Head of caudate nucleus (tissue), 42 donors: ENCODE measurements around the gene CACNG5.

Experiments
- DNase-seq, 42 donors: peaks; one replicate each; pipeline versions ENCODE4 v3.0.0 to v3.0.0-alpha.2; 2020 to 2021; ENCODE audit warnings: mixed read lengths in 7 of 42
- intact Hi-C: fragments of 100-400 bp; cut with DNase I; formaldehyde crosslinking; loops from one replicate; pipeline ENCODE4 v1.15.0; 2022

Gene CACNG5

GRCh38 chr17:66834919-66835454, at the start of gene CACNG5:
Gene CACNG5, plus strand, starts transcription at chr17:66835117. Its CDS starts 42,216 bp downstream, at chr17:66877333.
- no peak for DNase-seq
- intact Hi-C loops = no loop called here

GRCh38 chr17:66786107-66786506, 48.8 kb upstream of the CACNG5 start:
- no peak for DNase-seq

GRCh38 chr17:66787914-66788313, 47.0 kb upstream of the CACNG5 start:
- no peak for DNase-seq
- intact Hi-C loops = loop anchor here (10.0 kb wide), 1 partner anchor 57 kb away; no protein-coding TSS in a partner anchor

More at GRCh38 chr17:66786107-66786506, 48.8 kb upstream of the CACNG5 start:
- intact Hi-C loops = loop anchor here (10.0 kb wide), 1 partner anchor 59 kb away; no protein-coding TSS in a partner anchor

GRCh38 chr17:66789093-66789492, 45.8 kb upstream of the CACNG5 start:
- peak in 2 of 42 donors; percentile 14 to 23 for DNase-seq
- intact Hi-C loops = loop anchor here (10.0 kb wide), 1 partner anchor 56 kb away; no protein-coding TSS in a partner anchor

- intact Hi-C loops = loop anchor here (10.0 kb wide), 1 partner anchor 55 kb away; no protein-coding TSS in a partner anchor
- DNase-seq = peak in 4 of 42 donors; percentile 17 to 46 (median 26)
These were observed 44.9 kb upstream of the CACNG5 start for GRCh38 chr17:66789961-66790437.

- DNase-seq = no peak
- intact Hi-C loops = no loop called here
These were observed 44.3 kb upstream of the CACNG5 start for GRCh38 chr17:66790501-66791061.

GRCh38 chr17:66791347-66791746, 43.6 kb upstream of the CACNG5 start:
- peak in 39 of 42 donors; percentile 29 to 77 (median 47) for DNase-seq
- intact Hi-C loops = no loop called here

- intact Hi-C loops = no loop called here
These were observed 41.1 kb upstream of the CACNG5 start for GRCh38 chr17:66793814-66794213.

GRCh38 chr17:66795486-66795885, 39.4 kb upstream of the CACNG5 start:
- no peak for DNase-seq
- intact Hi-C loops = no loop called here

More at GRCh38 chr17:66793814-66794213, 41.1 kb upstream of the CACNG5 start:
- DNase-seq = no peak

- intact Hi-C loops = no loop called here
- peak in 4 of 42 donors; percentile 25 to 60 (median 28) for DNase-seq
These were observed 34.9 kb upstream of the CACNG5 start for GRCh38 chr17:66799849-66800537.

GRCh38 chr17:66803474-66803951, 31.4 kb upstream of the CACNG5 start:
- intact Hi-C loops = no loop called here
- DNase-seq = no peak

GRCh38 chr17:66805567-66805966, 29.4 kb upstream of the CACNG5 start:
- intact Hi-C loops = no loop called here
- DNase-seq = no peak

- intact Hi-C loops = no loop called here
These were observed 27.7 kb upstream of the CACNG5 start for GRCh38 chr17:66807182-66807581.

GRCh38 chr17:66809408-66809807, 25.5 kb upstream of the CACNG5 start:
- intact Hi-C loops = no loop called here

More at GRCh38 chr17:66807182-66807581, 27.7 kb upstream of the CACNG5 start:
- no peak for DNase-seq

GRCh38 chr17:66810951-66811682, 23.8 kb upstream of the CACNG5 start:
- intact Hi-C loops = no loop called here

More at GRCh38 chr17:66809408-66809807, 25.5 kb upstream of the CACNG5 start:
- DNase-seq = no peak

GRCh38 chr17:66811683-66812054, 23.2 kb upstream of the CACNG5 start:
- intact Hi-C loops = no loop called here

More at GRCh38 chr17:66810951-66811682, 23.8 kb upstream of the CACNG5 start:
- no peak for DNase-seq

GRCh38 chr17:66812571-66812970, 22.3 kb upstream of the CACNG5 start:
- DNase-seq = no peak
- intact Hi-C loops = no loop called here

More at GRCh38 chr17:66811683-66812054, 23.2 kb upstream of the CACNG5 start:
- no peak for DNase-seq

- DNase-seq = no peak
- intact Hi-C loops = no loop called here
These were observed 21.6 kb upstream of the CACNG5 start for GRCh38 chr17:66813296-66813695.

GRCh38 chr17:66814026-66814425, 20.9 kb upstream of the CACNG5 start:
- intact Hi-C loops = no loop called here
- no peak for DNase-seq
